ENCODE measurements around the gene MRPL19. TPM values are rescaled to one million over a fixed set of nuclear protein-coding genes. Genes with fewer than 3 reads are reported as not detected.

Gene MRPL19
- total and polyA plus RNA-seq, 2 donors (not counting 3 experiments of a cell fraction or from before 2014, with no cell fraction given), result 13.0 to 52.3 TPM

DNA sequence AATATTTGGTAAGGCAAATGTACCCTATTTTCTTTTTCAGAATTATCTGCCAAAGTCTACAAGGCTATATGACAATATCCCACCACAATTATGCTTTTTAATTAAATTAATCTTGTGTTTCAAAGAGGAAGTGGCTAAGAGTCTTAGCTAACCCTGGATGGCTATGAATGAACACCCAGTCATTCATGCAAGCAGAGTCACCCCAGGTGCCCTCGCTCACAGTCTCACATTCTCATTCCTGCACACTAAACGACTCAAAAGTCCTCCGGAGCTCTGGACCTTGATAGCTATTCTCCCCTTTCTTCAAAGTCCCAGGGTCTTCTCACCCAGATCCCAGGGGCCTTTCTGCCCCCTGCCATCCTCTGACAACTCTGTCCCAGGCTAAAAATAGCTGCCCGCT lies 42.1 kb upstream of the MRPL19 start:
- no peaks in the 10 kb centered on the region for H3K9me1 ChIP-seq (replicated peaks; ENCODE audit: control insufficient read depth, extremely low read depth, insufficient read depth, low read length)
- FAIRE-seq (no peak), DNase-seq (ENCODE audit: low read depth, low spot score) (no peak)
- no peaks in the 10 kb centered on the region for H3K79me2 ChIP-seq (ENCODE audit: control insufficient read depth, insufficient read depth, low read length)
- dilution Hi-C loops (cut with MboI; ENCODE audit: extremely low pct_ligation_motif_present, low sequenced_read_pairs), result loop anchor here (25.0 kb wide), 1 partner anchor 142 kb away; no protein-coding TSS in a partner anchor
- no peak overlapping the region for H3K27ac ChIP-seq (ENCODE audit: insufficient read depth, low read depth, low read length)
- BruUV-seq (replicated peaks), result no TSS peak
- POLR2A ChIA-PET, result no interaction called here
- intact Hi-C loops (cut with micrococcal nuclease), result no loop called here
- H4K20me1 ChIP-seq (replicated peaks; ENCODE audit: control insufficient read depth, extremely low read depth, insufficient read depth, low read length), result no peaks in the 10 kb centered on the region
- H3K36me3 ChIP-seq (ENCODE audit: control insufficient read depth in 2 of 2, extremely low read depth in 1 of 2, insufficient read depth in 2 of 2, low read length in 2 of 2), result no peaks in the 10 kb centered on the region
- H3K4me1 ChIP-seq (ENCODE audit: control insufficient read depth, extremely low read depth, insufficient read depth, low read length), result peaks cover 6% of the 10 kb centered on the region
- TF ChIP-seq POLR2AphosphoS5 (IDR thresholded peaks at IDR 0.05; ENCODE audit: insufficient read depth, low read depth, low read length) (no peak), GATA2 (IDR thresholded peaks at IDR 0.05; ENCODE audit: insufficient read depth, insufficient read length, low read depth, low read length) (no peak), JUN (IDR thresholded peaks at IDR 0.05; ENCODE audit: borderline replicate concordance, insufficient read depth, insufficient read length, low read depth) (no peak), EZH2 (IDR thresholded peaks at IDR 0.05; ENCODE audit: borderline replicate concordance, low read depth, low read length, severe bottlenecking) (no peak), POLR2A (IDR thresholded peaks at IDR 0.05; ENCODE audit: low read depth, low read length) (no peak), MYC (IDR thresholded peaks at IDR 0.05; ENCODE audit: low read depth, low read length) (no peak), FOS (IDR thresholded peaks at IDR 0.05; ENCODE audit: borderline replicate concordance, insufficient read depth, low read length) (no peak)
- TF ChIP-seq, protein P1, sequence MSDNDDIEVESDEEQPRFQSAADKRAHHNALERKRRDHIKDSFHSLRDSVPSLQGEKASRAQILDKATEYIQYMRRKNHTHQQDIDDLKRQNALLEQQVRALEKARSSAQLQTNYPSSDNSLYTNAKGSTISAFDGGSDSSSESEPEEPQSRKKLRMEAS (IDR thresholded peaks at IDR 0.05; ENCODE audit: insufficient read depth, insufficient read length), result no peak
- TF ChIP-seq, protein P2, sequence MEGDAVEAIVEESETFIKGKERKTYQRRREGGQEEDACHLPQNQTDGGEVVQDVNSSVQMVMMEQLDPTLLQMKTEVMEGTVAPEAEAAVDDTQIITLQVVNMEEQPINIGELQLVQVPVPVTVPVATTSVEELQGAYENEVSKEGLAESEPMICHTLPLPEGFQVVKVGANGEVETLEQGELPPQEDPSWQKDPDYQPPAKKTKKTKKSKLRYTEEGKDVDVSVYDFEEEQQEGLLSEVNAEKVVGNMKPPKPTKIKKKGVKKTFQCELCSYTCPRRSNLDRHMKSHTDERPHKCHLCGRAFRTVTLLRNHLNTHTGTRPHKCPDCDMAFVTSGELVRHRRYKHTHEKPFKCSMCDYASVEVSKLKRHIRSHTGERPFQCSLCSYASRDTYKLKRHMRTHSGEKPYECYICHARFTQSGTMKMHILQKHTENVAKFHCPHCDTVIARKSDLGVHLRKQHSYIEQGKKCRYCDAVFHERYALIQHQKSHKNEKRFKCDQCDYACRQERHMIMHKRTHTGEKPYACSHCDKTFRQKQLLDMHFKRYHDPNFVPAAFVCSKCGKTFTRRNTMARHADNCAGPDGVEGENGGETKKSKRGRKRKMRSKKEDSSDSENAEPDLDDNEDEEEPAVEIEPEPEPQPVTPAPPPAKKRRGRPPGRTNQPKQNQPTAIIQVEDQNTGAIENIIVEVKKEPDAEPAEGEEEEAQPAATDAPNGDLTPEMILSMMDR (IDR thresholded peaks at IDR 0.05; ENCODE audit: extremely low read depth in 1 of 2, insufficient read depth in 1 of 2, low read depth in 1 of 2, low read length in 2 of 2), result no peak
- no peak overlapping the region for H3K4me2 ChIP-seq (ENCODE audit: insufficient read depth, low read length)
- H3K27me3 ChIP-seq (ENCODE audit: control insufficient read depth in 2 of 2, insufficient read depth in 2 of 2, low read length in 2 of 2), result no peaks in the 10 kb centered on the region
- no peak overlapping the region for H2AFZ ChIP-seq (ENCODE audit: low read depth, low read length)
- H3K4me3 ChIP-seq (replicated peaks in 1 of 3; ENCODE audit: insufficient read depth in 1 of 3, low read depth in 1 of 3, low read length in 3 of 3), result no peak overlapping the region
- CTCF ChIA-PET, result interaction anchor here (1.4 to 5.2 kb wide), 3 partner anchors 9 to 136 kb away, joined by 6 to 108 read pairs (median 19); no protein-coding TSS in a partner anchor
- no peaks in the 10 kb centered on the region for H3K9me3 ChIP-seq (replicated peaks; ENCODE audit: control insufficient read depth, insufficient read depth, low read length)
- no peak overlapping the region for H3K9ac ChIP-seq (replicated peaks; ENCODE audit: extremely low read depth, insufficient read depth, low read length)

Data from endothelial cell of umbilical vein (primary cell).